K562 (cell line): ENCODE data around the gene RAB26. TPM values are rescaled to one million over a fixed set of nuclear protein-coding genes. Genes with fewer than 3 reads are reported as not detected.

ENCODE experiments used
- ATAC-seq: fragments of 200-7000 bp; cut with Tn5 transposase; 3 replicates; pipeline ENCODE4 v1.9.1; 2020; ENCODE audit warnings: moderate library complexity
- BruUV-seq: library from RNA; stranded (reverse); fragments of 400-500 nt; replicated peaks from 2 replicates; lab custom pipeline; 2021; lab: Mats Ljungman, UMichigan
- CTCF ChIA-PET: fragments of 300-600 bp; formaldehyde crosslinking; extraction: SDS; loops from one replicate; lab custom pipeline; 2021; ENCODE audit warnings: low intra/inter-chr PET ratio; lab: Yijun Ruan, JAX
- POLR2A ChIA-PET: fragments of 300-600, 350-650 bp; sonication (Branson Sonifier 250); formaldehyde crosslinking; extraction: SDS; loops from one replicate; lab custom pipeline; 2021; ENCODE audit warnings: antibody characterized with exemption, inconsistent platforms; lab: Yijun Ruan, JAX
- DNase-seq, 4 experiments: peaks; one replicate each; pipeline versions ENCODE4 v3.0.0 to v3.0.0-alpha.2; 2011 to 2018; ENCODE audit warnings: low spot score in 3 of 4, mixed read lengths in 3 of 4; ENCODE audit errors: extremely low read depth in 1 of 4
- FAIRE-seq: peaks from 2 replicates; lab custom pipeline; 2011; peaks lifted over from hg19 to GRCh38; lab: Jason Lieb, UNC
- H2AFZ ChIP-seq: 2 replicates; pipeline ENCODE4 v1.6.0; 2011; ENCODE audit warnings: low read depth, low read length, control low read depth, inconsistent platforms
- H3K27ac ChIP-seq: fragments of 200-600 bp; 3 replicates; pipeline ENCODE4 v1.8.0; 2011; ENCODE audit warnings: low read depth, mild to moderate bottlenecking, control low read depth, inconsistent platforms, low read length, moderate library complexity, mixed read lengths; ENCODE audit errors: extremely low read depth
- H3K27me3 ChIP-seq, 2 experiments: fragments of 300-600 bp in 1 of 2; 2 replicates in 1 of 2; 3 replicates in 1 of 2; pipeline versions ENCODE4 v1.6.0 to v1.8.0; 2011; ENCODE audit warnings: inconsistent platforms in 2 of 2, low read length in 2 of 2, mild to moderate bottlenecking in 1 of 2, mixed read lengths in 1 of 2, moderate library complexity in 1 of 2; ENCODE audit not compliant: control insufficient read depth in 2 of 2, insufficient read depth in 2 of 2
- H3K36me3 ChIP-seq: fragments of 300-600 bp; 3 replicates; pipeline ENCODE4 v1.8.0; 2011; ENCODE audit warnings: mild to moderate bottlenecking, low read length, inconsistent platforms; ENCODE audit not compliant: control insufficient read depth, insufficient read depth
- H3K4me1 ChIP-seq, 2 experiments: fragments of 200-600 bp in 1 of 2; replicated peaks in 1 of 2; 2 replicates in 1 of 2; 3 replicates in 1 of 2; pipeline versions ENCODE4 v1.5.1 to v1.8.0; 2011; ENCODE audit warnings: inconsistent platforms in 2 of 2, low read length in 2 of 2, mild to moderate bottlenecking in 1 of 2, mixed read lengths in 1 of 2, moderate library complexity in 1 of 2; ENCODE audit not compliant: control insufficient read depth in 2 of 2, insufficient read depth in 2 of 2
- H3K4me2 ChIP-seq: 2 replicates; pipeline ENCODE4 v1.6.1; 2011; ENCODE audit warnings: low read length, control low read depth, inconsistent platforms, mixed read lengths; ENCODE audit not compliant: insufficient read depth
- H3K4me3 ChIP-seq: fragments of 200-600 bp; sonication (generic), shearing (Covaris generic); 2 replicates; pipeline ENCODE4 v1.5.1; 2016; ENCODE audit warnings: control low read depth, inconsistent platforms
- H3K79me2 ChIP-seq: fragments of 200-600 bp; 3 replicates; pipeline ENCODE4 v1.8.0; 2011; ENCODE audit warnings: low read length, inconsistent platforms; ENCODE audit not compliant: control insufficient read depth, insufficient read depth
- H3K9ac ChIP-seq, 2 experiments: 2 replicates each; pipeline versions ENCODE4 v1.6.0 to v1.6.1; 2011; ENCODE audit warnings: low read depth in 2 of 2, low read length in 2 of 2, control low read depth in 1 of 2, inconsistent platforms in 1 of 2, mild to moderate bottlenecking in 1 of 2, mixed read lengths in 1 of 2; ENCODE audit not compliant: insufficient read depth in 1 of 2
- H3K9me1 ChIP-seq: one replicate; pipeline ENCODE4 v1.6.0; 2011; ENCODE audit warnings: inconsistent platforms, mild to moderate bottlenecking, low read length, moderate library complexity; ENCODE audit not compliant: control insufficient read depth, insufficient read depth
- H3K9me3 ChIP-seq: replicated peaks from 2 replicates; pipeline ENCODE4 v1.5.1; 2011; ENCODE audit warnings: low read depth, low read length, inconsistent platforms; ENCODE audit not compliant: control insufficient read depth, insufficient read depth
- H4K20me1 ChIP-seq: replicated peaks from 2 replicates; pipeline ENCODE4 v1.6.1; 2011; ENCODE audit warnings: low read length, inconsistent platforms, mixed read lengths; ENCODE audit not compliant: control insufficient read depth, insufficient read depth
- BMI1 ChIP-seq: fragments of 150-350 bp; IDR thresholded peaks from 2 replicates; pipeline ENCODE4 v1.6.1; 2014; ENCODE audit warnings: low read length
- DMBX1 ChIP-seq: fragments of 250-450 bp; sonication (Bioruptor Pico); IDR thresholded peaks from 2 replicates; pipeline ENCODE4 v1.8.0; 2022; ENCODE audit warnings: inconsistent platforms, mild to moderate bottlenecking, moderate library complexity, borderline replicate concordance
- HMG20B ChIP-seq: fragments of 250-450 bp; sonication (Bioruptor Pico); IDR thresholded peaks from 2 replicates; pipeline ENCODE4 v1.5.0; 2021; ENCODE audit warnings: mild to moderate bottlenecking
- HSF4 ChIP-seq: fragments of 250-450 bp; sonication (Bioruptor Pico); IDR thresholded peaks from 2 replicates; pipeline ENCODE4 v2.1.2; 2022; ENCODE audit warnings: mild to moderate bottlenecking, moderate library complexity, borderline replicate concordance
- MEF2A ChIP-seq: IDR thresholded peaks from 2 replicates; pipeline ENCODE4 v1.6.1; 2011; ENCODE audit warnings: low read depth, mild to moderate bottlenecking, low read length, moderate library complexity; ENCODE audit not compliant: control insufficient read depth
- MEIS2 ChIP-seq: fragments of 450-650 bp; IDR thresholded peaks from 2 replicates; pipeline ENCODE4 v1.6.1; 2014; ENCODE audit warnings: mild to moderate bottlenecking; ENCODE audit not compliant: partially characterized antibody
- PCBP1 ChIP-seq: fragments of 200-400 bp; formaldehyde crosslinking; IDR thresholded peaks from 2 replicates; pipeline ENCODE4 v1.6.1; 2018; ENCODE audit warnings: mild to moderate bottlenecking, low read depth, low read length; ENCODE audit not compliant: poor library complexity, severe bottlenecking
- PHF21A ChIP-seq: fragments of 450-650 bp; IDR thresholded peaks from 2 replicates; pipeline ENCODE4 v1.6.1; 2017; ENCODE audit warnings: low read depth, borderline replicate concordance
- RBM17 ChIP-seq: fragments of 200-400 bp; formaldehyde crosslinking; IDR thresholded peaks from 2 replicates; pipeline ENCODE4 v1.6.1; 2017; ENCODE audit warnings: low read depth, mild to moderate bottlenecking, low read length, borderline replicate concordance
- SMAD1 ChIP-seq: fragments of 150-350 bp; IDR thresholded peaks from 2 replicates; pipeline ENCODE4 v1.6.1; 2014; ENCODE audit warnings: low read length, low read depth; ENCODE audit not compliant: partially characterized antibody
- XRCC4 ChIP-seq: IDR thresholded peaks from one replicate; pipeline ENCODE4 v1.6.1; 2011; ENCODE audit not compliant: insufficient read depth, insufficient read length; ENCODE audit errors: extremely low read depth
- ZBTB8A ChIP-seq: fragments of 450-650 bp; IDR thresholded peaks from 2 replicates; pipeline ENCODE4 v1.6.1; 2018; ENCODE audit warnings: mild to moderate bottlenecking, moderate library complexity; ENCODE audit not compliant: partially characterized antibody
- ZNF165 ChIP-seq: fragments of 250-450 bp; sonication (Bioruptor Pico); IDR thresholded peaks from 2 replicates; pipeline ENCODE4 v1.4.0; 2020; ENCODE audit warnings: borderline replicate concordance
- WGBS: fragments of 100-300 bp; shearing (Covaris generic); methylation state at CpG from one replicate; pipeline ENCODE4 v1.1.6; 2016; ENCODE audit warnings: low coverage, mixed read lengths; ENCODE audit not compliant: insufficient coverage; ENCODE audit errors: missing lambda C conversion rate; 5-methylcytosine and 5-hydroxymethylcytosine counted together
- in situ Hi-C: fragments of 300-500 bp; cut with MboI; formaldehyde crosslinking; loops from 4 replicates; pipeline ENCODE4 v1.15.0; 2018; ENCODE audit warnings: inconsistent platforms, mixed read lengths
- intact Hi-C: fragments of 100-400 bp; cut with micrococcal nuclease; formaldehyde crosslinking; loops from 2 replicates; pipeline ENCODE4 v1.14.2; 2022
- polyA plus RNA-seq, 8 experiments: library from polyadenylated mRNA; depleted of rRNA in 4 of 8; stranded (reverse) in 5 of 8; unstranded in 3 of 8; fragments of >200 nt; fragmentation: Nextera tagmentation in 2 of 8; fragmentation: Illumina TruSeq in 1 of 8; extraction: Ambion mirVana in 2 of 8; extraction: Trizol in 1 of 8; gene quantifications; 2 replicates each; pipeline versions ENCODE4 v1.2.1 to v1.2.3, GENCODE V29; 2011 to 2014; ENCODE audit warnings: inconsistent platforms in 1 of 8, missing spikeins in 1 of 8
- total RNA-seq, 7 experiments: library from RNA; depleted of rRNA in 6 of 7; stranded (reverse); fragments of >200 nt in 6 of 7; fragmentation: Illumina TruSeq in 2 of 7; extraction: Trizol in 2 of 7; gene quantifications; 2 replicates each; pipeline versions ENCODE4 v1.2.1 to v1.2.3, GENCODE V29; 2011 to 2021; ENCODE audit warnings: low replicate concordance in 1 of 7
- TF ChIP-seq, protein P1 (sequence below): fragments of 250-450 bp; sonication (Bioruptor Pico); IDR thresholded peaks from 2 replicates; pipeline ENCODE4 v1.8.0; 2022; ENCODE audit warnings: moderate library complexity, mild to moderate bottlenecking, inconsistent platforms
- TF ChIP-seq, protein P2 (sequence below): fragments of 450-650 bp; IDR thresholded peaks from 2 replicates; pipeline ENCODE4 v1.6.1; 2016
- TF ChIP-seq, protein P3 (sequence below), 3 experiments: fragments of 200-800 bp in 1 of 3; sonication (Bioruptor generic) in 1 of 3; sonication (generic) in 1 of 3; formaldehyde crosslinking in 1 of 3; IDR thresholded peaks; 2 replicates each; pipeline versions ENCODE4 v1.6.1 to v1.8.0; 2016 to 2022; ENCODE audit warnings: mild to moderate bottlenecking in 2 of 3, missing compliant biosample characterization in 2 of 3, missing genetic modification characterization in 2 of 3, missing genetic modification reagents in 1 of 3

Gene RAB26
- total and polyA plus RNA-seq, 9 of the 15 experiments (the other 6 are each of a cell fraction or from before 2014, with no cell fraction given) = 0.25 to 6.1 (median 2.1) TPM

DNA sequence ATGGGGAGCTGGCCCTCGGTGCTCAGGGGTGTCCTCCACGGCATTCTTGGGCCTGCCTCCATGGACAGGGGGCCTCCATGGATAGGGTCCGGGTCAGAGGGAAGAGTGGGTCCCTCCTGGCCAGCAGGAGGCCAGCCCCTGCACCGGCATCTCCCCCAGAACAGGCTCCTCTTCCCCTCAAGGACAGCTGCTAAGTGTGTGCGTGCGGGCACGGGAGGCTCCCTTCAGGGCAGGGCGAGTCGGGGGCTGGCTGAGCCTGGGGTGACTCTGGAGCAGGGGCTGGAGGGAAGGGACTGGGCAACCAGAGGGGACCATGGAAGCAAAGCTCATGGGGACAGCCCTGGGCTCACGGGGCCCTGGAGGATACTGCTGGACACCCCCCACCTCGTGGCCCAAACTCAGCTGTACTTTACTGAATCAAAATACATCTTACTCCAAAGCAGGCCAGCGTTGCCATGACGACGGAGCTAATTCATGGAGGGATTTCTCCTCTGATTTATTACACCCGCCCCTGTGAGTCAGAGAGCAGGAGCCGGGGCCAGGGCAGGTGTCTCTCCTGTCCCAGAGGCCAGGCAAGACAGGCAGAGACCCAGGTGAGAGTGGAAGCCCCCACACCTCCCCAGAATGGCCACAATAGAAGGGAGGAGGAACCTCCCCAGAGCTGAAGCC lies 45.9 kb downstream of the RAB26 start:
- no TSS peak for BruUV-seq
- FAIRE-seq (no peak), DNase-seq (peak in 2 of 4 experiments; percentile 35 to 49), ATAC-seq (no peak)
- intact Hi-C loops = no loop called here
- H3K9ac ChIP-seq = 0 out of 4 replicates have a peak overlapping the region, but pooled peaks of 1 of the 2 experiments have one; percentile 33
- H3K4me2 ChIP-seq = no peak overlapping the region
- H3K27ac ChIP-seq = no peak overlapping the region
- H2AFZ ChIP-seq = no peak overlapping the region
- ChIA-PET CTCF (interaction anchor here (1.3 to 2.8 kb wide), 3 partner anchors 57 to 733 kb away, joined by 3 to 18 read pairs (median 5); partner anchors contain the start of gene ECI1), POLR2A (interaction anchor here (0.7 to 2.5 kb wide), 12 partner anchors 10 to 488 kb away, joined by 3 to 17 read pairs (median 4); partner anchors contain the start of genes ECI1, KCTD5, MLST8 and TRAF7)
- H3K4me1 ChIP-seq = peaks cover 3 to 65% of the 10 kb centered on the region in 2 experiments; a peak in 4 of 5 replicates
- in situ Hi-C loops = no loop called here
- H4K20me1 ChIP-seq = 0 out of 2 replicates have a peak, but pooled peaks cover 6% of the 10 kb centered on the region
- 40% methylated on average over 16 of the region's 16 CpGs for WGBS
- no peaks in the 10 kb centered on the region for H3K36me3 ChIP-seq
- H3K9me3 ChIP-seq = no peaks in the 10 kb centered on the region
- no peaks in the 10 kb centered on the region for H3K9me1 ChIP-seq
- H3K79me2 ChIP-seq = no peaks in the 10 kb centered on the region
- peaks cover 0 to 5% of the 10 kb centered on the region in 2 experiments; a peak in 2 of 5 replicates for H3K27me3 ChIP-seq
- H3K4me3 ChIP-seq = no peak overlapping the region
- TF ChIP-seq MEF2A (no peak), DMBX1 (no peak), SMAD1 (no peak), PCBP1 (no peak), MEIS2 (peak; percentile 9), ZBTB8A (no peak), XRCC4 (no peak), ZNF165 (CRISPR knock-in tag) (no peak), PHF21A (0 out of 2 replicates have a peak, but pooled peaks have one; percentile 35), RBM17 (no peak), BMI1 (peak; percentile 53; the same call in 1 of the 2 replicates), HSF4 (CRISPR knock-in tag) (no peak), HMG20B (no peak)
- TF ChIP-seq, protein P1, sequence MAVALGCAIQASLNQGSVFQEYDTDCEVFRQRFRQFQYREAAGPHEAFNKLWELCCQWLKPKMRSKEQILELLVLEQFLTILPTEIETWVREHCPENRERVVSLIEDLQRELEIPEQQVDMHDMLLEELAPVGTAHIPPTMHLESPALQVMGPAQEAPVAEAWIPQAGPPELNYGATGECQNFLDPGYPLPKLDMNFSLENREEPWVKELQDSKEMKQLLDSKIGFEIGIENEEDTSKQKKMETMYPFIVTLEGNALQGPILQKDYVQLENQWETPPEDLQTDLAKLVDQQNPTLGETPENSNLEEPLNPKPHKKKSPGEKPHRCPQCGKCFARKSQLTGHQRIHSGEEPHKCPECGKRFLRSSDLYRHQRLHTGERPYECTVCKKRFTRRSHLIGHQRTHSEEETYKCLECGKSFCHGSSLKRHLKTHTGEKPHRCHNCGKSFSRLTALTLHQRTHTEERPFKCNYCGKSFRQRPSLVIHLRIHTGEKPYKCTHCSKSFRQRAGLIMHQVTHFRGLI (CRISPR knock-in tag) = no peak
- TF ChIP-seq, protein P2, sequence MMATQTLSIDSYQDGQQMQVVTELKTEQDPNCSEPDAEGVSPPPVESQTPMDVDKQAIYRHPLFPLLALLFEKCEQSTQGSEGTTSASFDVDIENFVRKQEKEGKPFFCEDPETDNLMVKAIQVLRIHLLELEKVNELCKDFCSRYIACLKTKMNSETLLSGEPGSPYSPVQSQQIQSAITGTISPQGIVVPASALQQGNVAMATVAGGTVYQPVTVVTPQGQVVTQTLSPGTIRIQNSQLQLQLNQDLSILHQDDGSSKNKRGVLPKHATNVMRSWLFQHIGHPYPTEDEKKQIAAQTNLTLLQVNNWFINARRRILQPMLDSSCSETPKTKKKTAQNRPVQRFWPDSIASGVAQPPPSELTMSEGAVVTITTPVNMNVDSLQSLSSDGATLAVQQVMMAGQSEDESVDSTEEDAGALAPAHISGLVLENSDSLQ = peak; percentile 14; the same call in 1 of the 2 replicates
- TF ChIP-seq, protein P3, sequence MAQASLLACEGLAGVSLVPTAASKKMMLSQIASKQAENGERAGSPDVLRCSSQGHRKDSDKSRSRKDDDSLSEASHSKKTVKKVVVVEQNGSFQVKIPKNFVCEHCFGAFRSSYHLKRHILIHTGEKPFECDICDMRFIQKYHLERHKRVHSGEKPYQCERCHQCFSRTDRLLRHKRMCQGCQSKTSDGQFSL (CRISPR knock-in tag; IDR thresholded peaks at IDR 0.05) = peak; percentile 41; the same call in 1 of the 2 replicates
- TF ChIP-seq, protein P3 (tag; IDR thresholded peaks at IDR 0.05) = no peak
